A673 (cell line): ENCODE data around the gene ZNF837. TPM values are rescaled to one million over a fixed set of nuclear protein-coding genes. Genes with fewer than 3 reads are reported as not detected.
A peak's percentile ranks its signal among the peaks of the same experiment; 100 is the strongest.

ENCODE experiments used
- BruUV-seq: library from RNA; stranded (reverse); fragments of 400-500 nt; replicated peaks from 2 replicates; lab custom pipeline; 2021; lab: Mats Ljungman, UMichigan
- CTCF ChIA-PET: fragments of 300-600 bp; sonication (Branson Sonifier 250); formaldehyde crosslinking; loops from one replicate; lab custom pipeline; 2022; ENCODE audit warnings: antibody characterized with exemption; lab: Charles Lee
- POLR2A ChIA-PET: fragments of 300-600 bp; sonication (Branson Sonifier 250); formaldehyde crosslinking; loops from one replicate; lab custom pipeline; 2022; ENCODE audit warnings: antibody characterized with exemption; ENCODE audit not compliant: low non-redundant PET; lab: Charles Lee
- DNase-seq: peaks from one replicate; pipeline ENCODE4 v3.0.0-alpha.2; 2015; ENCODE audit warnings: low spot score
- H3K27ac ChIP-seq: fragments of 200-600 bp; sonication (generic); 2 replicates; pipeline ENCODE4 v1.5.1; 2016; ENCODE audit warnings: mixed run types, low read depth, mild to moderate bottlenecking, mixed read lengths, antibody characterized with exemption, low read length; ENCODE audit not compliant: poor library complexity, severe bottlenecking
- H3K27me3 ChIP-seq: fragments of 200-600 bp; sonication (generic); replicated peaks from 2 replicates; pipeline ENCODE4 v1.6.1; 2017; ENCODE audit warnings: mixed run types, low read depth, mild to moderate bottlenecking, mixed read lengths, antibody characterized with exemption, low read length; ENCODE audit not compliant: insufficient read depth, poor library complexity
- H3K36me3 ChIP-seq: fragments of 200-600 bp; sonication (generic); 2 replicates; pipeline ENCODE4 v1.6.1; 2016; ENCODE audit warnings: mixed run types, mild to moderate bottlenecking, mixed read lengths, antibody characterized with exemption, low read length; ENCODE audit not compliant: insufficient read depth, poor library complexity, severe bottlenecking
- H3K4me1 ChIP-seq: fragments of 200-600 bp; sonication (generic); 2 replicates; pipeline ENCODE4 v1.6.1; 2017; ENCODE audit warnings: mixed run types, mild to moderate bottlenecking, mixed read lengths, antibody characterized with exemption, low read length; ENCODE audit not compliant: insufficient read depth, poor library complexity, severe bottlenecking
- H3K4me3 ChIP-seq: fragments of 200-600 bp; sonication (generic); 2 replicates; pipeline ENCODE4 v1.5.1; 2016; ENCODE audit warnings: low read depth, mixed run types, mild to moderate bottlenecking, mixed read lengths, low read length; ENCODE audit not compliant: poor library complexity, severe bottlenecking
- H3K9me3 ChIP-seq: fragments of 200-600 bp; sonication (generic); 2 replicates; pipeline ENCODE4 v1.6.1; 2016; ENCODE audit warnings: mixed run types, low read depth, mild to moderate bottlenecking, mixed read lengths, antibody characterized with exemption, low read length; ENCODE audit not compliant: poor library complexity, severe bottlenecking
- CTCF ChIP-seq: fragments of 300-800, 200-600 bp; sonication (generic); conservative IDR thresholded peaks from 2 replicates; pipeline ENCODE4 v1.5.1; 2017; ENCODE audit warnings: low read depth, mild to moderate bottlenecking, antibody characterized with exemption, low read length, moderate library complexity, mixed read lengths
- EZH2 ChIP-seq: fragments of 200-600 bp; sonication (generic); IDR thresholded peaks from 2 replicates; pipeline ENCODE4 v1.6.1; 2017; ENCODE audit warnings: borderline replicate concordance, low read depth, mild to moderate bottlenecking, mixed read lengths, antibody characterized with exemption, low read length; ENCODE audit not compliant: poor library complexity, severe bottlenecking
- intact Hi-C: fragments of 100-400 bp; cut with micrococcal nuclease; formaldehyde crosslinking; loops from one replicate; pipeline ENCODE4 v1.10.0; 2022; ENCODE audit not compliant: unreplicated experiment
- total RNA-seq: library from RNA; stranded (reverse); gene quantifications from 2 replicates; pipeline ENCODE4 v1.2.3, GENCODE V29; 2021

The ZNF837 gene
- total RNA-seq, 1 experiment from 2014 or later: 1.3 TPM

GRCh38 chr19:58346961-58347929, 33.6 kb downstream of the ZNF837 start:
- Histone ChIP-seq H3K4me3 (peak overlapping the region; percentile 89), H3K9me3 (no peaks in the 10 kb centered on the region), H3K27ac (peak overlapping the region; percentile 90), H3K4me1 (peaks cover 8% of the 10 kb centered on the region), H3K27me3 (no peaks in the 10 kb centered on the region), H3K36me3 (no peaks in the 10 kb centered on the region)
- DNase-seq: peak; percentile 84
- ChIA-PET POLR2A (interaction anchor here (0.5 to 1.3 kb wide), 3 partner anchors 9 to 860 kb away, joined by 4 to 10 read pairs (median 5); partner anchors contain the start of gene ZNF419), CTCF (interaction anchor here (0.6 to 1.4 kb wide), 2 partner anchors 15 to 23 kb away, joined by 3 read pairs; partner anchors contain the start of gene ZNF497)
- TF ChIP-seq EZH2 (no peak), CTCF (no peak)
- intact Hi-C loops: no loop called here
- BruUV-seq: TSS peak; percentile 58

- POLR2A ChIA-PET: no interaction called here
- no peaks in the 10 kb centered on the region for H3K27me3 ChIP-seq
- DNase-seq: no peak
- BruUV-seq: no TSS peak
- no peak overlapping the region for H3K27ac ChIP-seq
- TF ChIP-seq CTCF (no peak), EZH2 (no peak)
- H3K9me3 ChIP-seq: no peaks in the 10 kb centered on the region
- H3K36me3 ChIP-seq: no peaks in the 10 kb centered on the region
- intact Hi-C loops: no loop called here
- H3K4me1 ChIP-seq: peaks cover 8% of the 10 kb centered on the region
- CTCF ChIA-PET: no interaction called here
- H3K4me3 ChIP-seq: no peak overlapping the region
Measured at GRCh38 chr19:58345558-58345957, 35.3 kb downstream of the ZNF837 start.

GRCh38 chr19:58338825-58339558, 41.8 kb downstream of the ZNF837 start:
- Histone ChIP-seq H3K27me3 (no peaks in the 10 kb centered on the region), H3K4me3 (no peak overlapping the region), H3K9me3 (no peaks in the 10 kb centered on the region), H3K27ac (no peak overlapping the region), H3K36me3 (peaks cover 7% of the 10 kb centered on the region), H3K4me1 (no peaks in the 10 kb centered on the region)
- POLR2A ChIA-PET: no interaction called here
- intact Hi-C loops: no loop called here
- CTCF ChIA-PET: no interaction called here
- 0 out of 2 replicates have a peak, but pooled peaks have one; percentile 20 for TF ChIP-seq CTCF
- TF ChIP-seq EZH2: no peak
- DNase-seq: no peak
- BruUV-seq: no TSS peak
